GM12878 (cell line): ENCODE results near the gene MLLT3. TPM values are rescaled to one million over a fixed set of nuclear protein-coding genes. Genes with fewer than 3 reads are reported as not detected.

Source experiments
- ATAC-seq: fragments of 200-7000 bp; cut with Tn5 transposase; 3 replicates; pipeline ENCODE4 v1.9.1; 2020; ENCODE audit warnings: mild to moderate bottlenecking, moderate library complexity
- BruUV-seq: library from RNA; stranded (reverse); fragments of 400-500 nt; replicated peaks from 2 replicates; lab custom pipeline; 2021; lab: Mats Ljungman, UMichigan
- CTCF ChIA-PET: fragments of 300-600 bp; sonication (Branson Sonifier 250); formaldehyde crosslinking; extraction: SDS; loops from one replicate; lab custom pipeline; 2021; ENCODE audit warnings: inconsistent platforms; lab: Yijun Ruan, JAX
- POLR2A ChIA-PET: fragments of 350-600 bp; formaldehyde crosslinking; extraction: SDS; loops from one replicate; lab custom pipeline; 2021; ENCODE audit warnings: inconsistent platforms; lab: Charles Lee
- RAD21 ChIA-PET: fragments of 300-600 bp; sonication (Branson Sonifier 250); formaldehyde crosslinking; loops from one replicate; lab custom pipeline; 2023; ENCODE audit warnings: antibody characterized with exemption; ENCODE audit not compliant: unreplicated experiment; lab: Charles Lee
- SMC1A ChIA-PET: fragments of 300-600 bp; sonication (Branson Sonifier 250); formaldehyde crosslinking; loops from one replicate; lab custom pipeline; 2023; ENCODE audit not compliant: unreplicated experiment, uncharacterized antibody; lab: Charles Lee
- DNase-seq: peaks from one replicate; pipeline ENCODE4 v3.0.0-alpha.2; 2011; ENCODE audit warnings: low read depth, low spot score
- FAIRE-seq: peaks from 3 replicates; lab custom pipeline; 2011; peaks lifted over from hg19 to GRCh38; lab: Jason Lieb, UNC
- H2AFZ ChIP-seq: 2 replicates; pipeline ENCODE4 v1.6.0; 2011; ENCODE audit warnings: low read depth, low read length, control low read depth; ENCODE audit not compliant: control insufficient read depth
- H3K27ac ChIP-seq: 2 replicates; pipeline ENCODE4 v1.5.1; 2011; ENCODE audit warnings: control low read depth; ENCODE audit not compliant: control insufficient read depth, insufficient read depth
- H3K27me3 ChIP-seq, 2 experiments: replicated peaks in 1 of 2; 2 replicates each; pipeline versions ENCODE4 v1.6.0 to v1.6.1; 2011; ENCODE audit warnings: low read length in 1 of 2; ENCODE audit not compliant: control insufficient read depth in 2 of 2, insufficient read depth in 2 of 2
- H3K36me3 ChIP-seq, 2 experiments: 2 replicates each; pipeline ENCODE4 v1.5.1; 2011; ENCODE audit warnings: low read length in 1 of 2; ENCODE audit not compliant: control insufficient read depth in 2 of 2, insufficient read depth in 2 of 2
- H3K4me1 ChIP-seq: 2 replicates; pipeline ENCODE4 v1.6.1; 2011; ENCODE audit warnings: mild to moderate bottlenecking, low read length, moderate library complexity, mixed read lengths; ENCODE audit not compliant: control insufficient read depth, insufficient read depth
- H3K4me2 ChIP-seq: 2 replicates; pipeline ENCODE4 v1.6.0; 2011; ENCODE audit warnings: control low read depth; ENCODE audit not compliant: control insufficient read depth, insufficient read depth
- H3K4me3 ChIP-seq: fragments of 200-600 bp; sonication (generic); 2 replicates; pipeline ENCODE4 v1.5.1; 2016
- H3K79me2 ChIP-seq: 2 replicates; pipeline ENCODE4 v1.6.0; 2011; ENCODE audit warnings: low read length; ENCODE audit not compliant: control insufficient read depth, insufficient read depth
- H3K9ac ChIP-seq: 2 replicates; pipeline ENCODE4 v1.8.0; 2011; ENCODE audit warnings: low read length, control low read depth, mixed read lengths; ENCODE audit not compliant: control insufficient read depth, insufficient read depth
- H3K9me3 ChIP-seq: replicated peaks from 3 replicates; pipeline ENCODE4 v1.5.1; 2011; ENCODE audit warnings: mild to moderate bottlenecking, low read length; ENCODE audit not compliant: control insufficient read depth, insufficient read depth
- H4K20me1 ChIP-seq: 2 replicates; pipeline ENCODE4 v1.6.0; 2011; ENCODE audit not compliant: control insufficient read depth, insufficient read depth
- CREM ChIP-seq: IDR thresholded peaks from 2 replicates; pipeline ENCODE4 v1.6.1; 2014; ENCODE audit warnings: antibody characterized with exemption, low read depth
- E2F4 ChIP-seq: IDR thresholded peaks from 2 replicates; pipeline ENCODE4 v1.6.1; 2012; ENCODE audit warnings: low read depth, low read length, improper control_type of control experiment
- E4F1 ChIP-seq: fragments of 450-650 bp; IDR thresholded peaks from 2 replicates; pipeline ENCODE4 v1.6.1; 2018; ENCODE audit warnings: borderline replicate concordance, mild to moderate bottlenecking; ENCODE audit not compliant: partially characterized antibody
- ELK1 ChIP-seq: IDR thresholded peaks from 2 replicates; pipeline ENCODE4 v1.6.1; 2012; ENCODE audit warnings: low read depth, low read length, improper control_type of control experiment
- FOXK2 ChIP-seq: fragments of 450-650 bp; IDR thresholded peaks from 2 replicates; pipeline ENCODE4 v1.6.1; 2017; ENCODE audit warnings: mild to moderate bottlenecking, moderate library complexity
- GABPA ChIP-seq: IDR thresholded peaks from 2 replicates; pipeline ENCODE4 v1.6.1; 2014; ENCODE audit warnings: antibody characterized with exemption, low read depth, mild to moderate bottlenecking, inconsistent platforms
- GATAD2B ChIP-seq: fragments of 450-650 bp; conservative IDR thresholded peaks from 2 replicates; pipeline ENCODE4 v1.6.1; 2017; ENCODE audit warnings: low read depth, mild to moderate bottlenecking, moderate library complexity
- HSF1 ChIP-seq: fragments of 150-350 bp; IDR thresholded peaks from 2 replicates; pipeline ENCODE4 v1.6.1; 2014; ENCODE audit warnings: mild to moderate bottlenecking, low read depth, low read length
- NFYB ChIP-seq: IDR thresholded peaks from 2 replicates; pipeline ENCODE4 v1.6.1; 2011; ENCODE audit warnings: low read depth, mild to moderate bottlenecking, low read length, improper control_type of control experiment, moderate library complexity; ENCODE audit not compliant: insufficient read depth
- PML ChIP-seq: IDR thresholded peaks from 2 replicates; pipeline ENCODE4 v1.6.1; 2012; ENCODE audit warnings: low read length, inconsistent platforms
- RAD21 ChIP-seq: IDR thresholded peaks from 2 replicates; pipeline ENCODE4 v1.6.1; 2011; ENCODE audit warnings: mild to moderate bottlenecking, low read depth, low read length, moderate library complexity; ENCODE audit not compliant: insufficient read depth
- RUNX3 ChIP-seq: IDR thresholded peaks from 2 replicates; pipeline ENCODE4 v1.6.1; 2012; ENCODE audit warnings: low read length, inconsistent platforms
- TARDBP ChIP-seq: IDR thresholded peaks from 2 replicates; pipeline ENCODE4 v1.6.1; 2016; ENCODE audit warnings: borderline replicate concordance
- TCF12 ChIP-seq: IDR thresholded peaks from 2 replicates; pipeline ENCODE4 v1.6.1; 2011; ENCODE audit warnings: low read depth, mild to moderate bottlenecking, low read length
- USF2 ChIP-seq: IDR thresholded peaks from 2 replicates; pipeline ENCODE4 v1.6.1; 2011; ENCODE audit warnings: low read depth, low read length, improper control_type of control experiment, borderline replicate concordance
- ZNF24 ChIP-seq: fragments of 450-650 bp; IDR thresholded peaks from 2 replicates; pipeline ENCODE4 v1.6.1; 2017; ENCODE audit warnings: antibody characterized with exemption, mild to moderate bottlenecking
- ZNF274 ChIP-seq: IDR thresholded peaks from one replicate; pipeline ENCODE4 v1.8.0; 2011; ENCODE audit not compliant: insufficient read length, insufficient read depth
- WGBS: methylation state at CpG from one replicate; pipeline ENCODE4 v1.1.6; 2016; ENCODE audit warnings: low lambda C conversion rate; ENCODE audit not compliant: insufficient replicate concordance, insufficient coverage; ENCODE audit errors: missing lambda C conversion rate; 5-methylcytosine and 5-hydroxymethylcytosine counted together
- in situ Hi-C: fragments of 300-500 bp; cut with MboI; formaldehyde crosslinking; loops from 9 replicates; pipeline ENCODE4 v1.14.3; 2018; ENCODE audit warnings: mixed read lengths
- intact Hi-C: fragments of 100-400 bp; cut with micrococcal nuclease; formaldehyde crosslinking; loops from one replicate; pipeline ENCODE4 v1.14.2; 2022; ENCODE audit not compliant: unreplicated experiment
- polyA plus RNA-seq, 11 experiments: library from polyadenylated mRNA; depleted of rRNA in 4 of 11; unstranded in 6 of 11; stranded (reverse) in 5 of 11; fragments of >200 nt; fragmentation: Nextera tagmentation in 4 of 11; fragmentation: Illumina TruSeq in 1 of 11; extraction: Ambion mirVana in 4 of 11; extraction: Trizol in 1 of 11; gene quantifications; 1 replicate in 1 of 11; 2 replicates in 10 of 11; pipeline versions ENCODE4 v1.2.1 to v1.2.3, GENCODE V29; 2011 to 2016; ENCODE audit warnings: inconsistent platforms in 2 of 11, missing spikeins in 2 of 11, low read depth in 1 of 11
- total RNA-seq, 4 experiments: library from RNA; depleted of rRNA in 3 of 4; stranded (reverse); fragments of >200 nt in 3 of 4; fragmentation: Illumina TruSeq in 1 of 4; extraction: Trizol in 1 of 4; gene quantifications; 2 replicates each; pipeline versions ENCODE4 v1.2.1 to v1.2.3, GENCODE V29; 2013 to 2021
- TF ChIP-seq, protein P1 (sequence below): fragments of 450-650 bp; IDR thresholded peaks from 2 replicates; pipeline ENCODE4 v1.6.1; 2014; ENCODE audit warnings: mild to moderate bottlenecking

Gene MLLT3
- total and polyA plus RNA-seq, 10 of the 15 experiments (the other 5 are each of a cell fraction or from before 2014, with no cell fraction given): 17.7 to 72.3 (median 35.6) TPM

DNA sequence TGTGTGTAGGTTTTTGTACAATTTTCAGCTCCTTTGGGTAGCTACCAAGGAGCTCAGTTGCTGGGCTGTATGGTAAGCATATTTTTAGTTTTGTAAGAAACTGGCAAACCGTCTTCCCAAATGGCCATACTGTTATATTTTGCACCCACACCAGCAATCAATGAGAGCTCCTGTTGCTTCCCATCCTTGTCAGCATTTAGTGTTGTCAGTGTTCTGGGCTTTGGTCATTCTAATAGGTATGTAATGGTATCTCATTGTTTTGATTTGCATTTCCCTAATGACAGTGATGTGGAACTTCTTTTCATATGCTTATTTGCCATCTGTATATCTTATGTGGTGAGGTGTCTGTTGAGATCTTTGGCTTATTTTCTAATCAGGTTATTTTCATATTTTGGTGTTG is 320.1 kb downstream of the MLLT3 start:
- ChIA-PET CTCF (no interaction called here), RAD21 (no interaction called here), SMC1A (interaction anchor here (0.6 to 1.2 kb wide), 3 partner anchors 9 to 375 kb away, joined by 3 read pairs; no protein-coding TSS in a partner anchor), POLR2A (no interaction called here)
- no peak overlapping the region for H3K9ac ChIP-seq
- no peaks in the 10 kb centered on the region for H3K79me2 ChIP-seq
- H3K4me1 ChIP-seq: no peaks in the 10 kb centered on the region
- no peak for ATAC-seq
- no peaks in the 10 kb centered on the region for H4K20me1 ChIP-seq
- FAIRE-seq: no peak
- in situ Hi-C loops: no loop called here
- no peaks in the 10 kb centered on the region for H3K9me3 ChIP-seq
- H2AFZ ChIP-seq: no peak overlapping the region
- no peaks in the 10 kb centered on the region; a peak in 1 of 4 replicates for H3K27me3 ChIP-seq
- 31% methylated on average over 1 of the region's 1 CpG for WGBS
- DNase-seq: no peak
- H3K36me3 ChIP-seq: no peaks in the 10 kb centered on the region
- no peak overlapping the region for H3K4me2 ChIP-seq
- no peak overlapping the region for H3K27ac ChIP-seq
- intact Hi-C loops: no loop called here
- no TSS peak for BruUV-seq
- H3K4me3 ChIP-seq: no peak overlapping the region
- no peak for TF ChIP-seq PML
- TF ChIP-seq E4F1: no peak
- no peak for TF ChIP-seq ELK1
- TF ChIP-seq ZNF274: no peak
- TF ChIP-seq, protein P1, sequence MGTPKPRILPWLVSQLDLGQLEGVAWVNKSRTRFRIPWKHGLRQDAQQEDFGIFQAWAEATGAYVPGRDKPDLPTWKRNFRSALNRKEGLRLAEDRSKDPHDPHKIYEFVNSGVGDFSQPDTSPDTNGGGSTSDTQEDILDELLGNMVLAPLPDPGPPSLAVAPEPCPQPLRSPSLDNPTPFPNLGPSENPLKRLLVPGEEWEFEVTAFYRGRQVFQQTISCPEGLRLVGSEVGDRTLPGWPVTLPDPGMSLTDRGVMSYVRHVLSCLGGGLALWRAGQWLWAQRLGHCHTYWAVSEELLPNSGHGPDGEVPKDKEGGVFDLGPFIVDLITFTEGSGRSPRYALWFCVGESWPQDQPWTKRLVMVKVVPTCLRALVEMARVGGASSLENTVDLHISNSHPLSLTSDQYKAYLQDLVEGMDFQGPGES: no peak
- no peak for TF ChIP-seq GABPA
- TF ChIP-seq NFYB: no peak
- TF ChIP-seq E2F4: no peak
- TF ChIP-seq USF2: no peak
- no peak for TF ChIP-seq ZNF24
- no peak for TF ChIP-seq TARDBP
- no peak for TF ChIP-seq RUNX3
- TF ChIP-seq HSF1: no peak
- TF ChIP-seq FOXK2: no peak
- TF ChIP-seq TCF12: no peak
- TF ChIP-seq RAD21: no peak
- TF ChIP-seq GATAD2B: no peak
- TF ChIP-seq CREM: no peak
